Karpas-422 (cell line): ENCODE data around the gene PRR16. TPM values are rescaled to one million over a fixed set of nuclear protein-coding genes. Genes with fewer than 3 reads are reported as not detected.

ENCODE experiments used
- DNase-seq: peaks from one replicate; pipeline ENCODE4 v3.0.0-alpha.2; 2015
- H2AFZ ChIP-seq: fragments of 200-600 bp; sonication (generic); 2 replicates; pipeline ENCODE4 v1.6.1; 2014; ENCODE audit warnings: antibody characterized with exemption, low read length, mixed read lengths
- H3K27ac ChIP-seq: fragments of 200-600 bp; sonication (generic); 2 replicates; pipeline ENCODE4 v1.5.1; 2014; ENCODE audit warnings: mild to moderate bottlenecking, low read length, moderate library complexity
- H3K27me3 ChIP-seq: fragments of 200-600 bp; sonication (generic); 2 replicates; pipeline ENCODE4 v1.6.1; 2014; ENCODE audit warnings: low read length, mixed read lengths
- H3K36me3 ChIP-seq: fragments of 200-600 bp; sonication (generic); 2 replicates; pipeline ENCODE4 v1.6.1; 2014; ENCODE audit warnings: low read length, mixed read lengths; ENCODE audit not compliant: insufficient read depth
- H3K4me1 ChIP-seq: fragments of 200-600 bp; sonication (generic); 2 replicates; pipeline ENCODE4 v1.6.1; 2014; ENCODE audit warnings: mild to moderate bottlenecking, low read length, mixed read lengths
- H3K4me2 ChIP-seq: fragments of 200-600 bp; sonication (generic); 2 replicates; pipeline ENCODE4 v1.6.1; 2014; ENCODE audit warnings: low read length, low read depth, mild to moderate bottlenecking; ENCODE audit not compliant: poor library complexity, severe bottlenecking
- H3K4me3 ChIP-seq: fragments of 200-600 bp; sonication (generic); 2 replicates; pipeline ENCODE4 v1.5.1; 2014; ENCODE audit warnings: mild to moderate bottlenecking, antibody characterized with exemption, low read length, mixed read lengths
- H3K79me2 ChIP-seq: fragments of 200-600 bp; sonication (generic); 2 replicates; pipeline ENCODE4 v1.6.1; 2014; ENCODE audit warnings: mild to moderate bottlenecking, low read length, mixed read lengths
- H3K9ac ChIP-seq: fragments of 200-600 bp; sonication (generic); 2 replicates; pipeline ENCODE4 v1.6.0; 2014; ENCODE audit warnings: low read length
- H3K9me2 ChIP-seq: fragments of 200-600 bp; sonication (generic), shearing (Covaris generic); replicated peaks from 2 replicates; pipeline ENCODE4 v1.6.0; 2014; ENCODE audit warnings: mild to moderate bottlenecking, low read length, moderate library complexity; ENCODE audit not compliant: insufficient read depth
- H3K9me3 ChIP-seq: fragments of 300-700, 200-600 bp; sonication (generic); 2 replicates; pipeline ENCODE4 v1.6.1; 2014; ENCODE audit warnings: low read length, mixed read lengths
- H4K20me1 ChIP-seq: fragments of 200-600 bp; sonication (generic); 2 replicates; pipeline ENCODE4 v1.6.1; 2014; ENCODE audit warnings: mild to moderate bottlenecking, antibody characterized with exemption, low read length, low read depth; ENCODE audit not compliant: insufficient read depth
- total RNA-seq: library from RNA; depleted of rRNA; stranded (reverse); fragments of >200 nt; shearing (Covaris generic); gene quantifications from 2 replicates; pipeline ENCODE4 v1.2.3, GENCODE V29; 2014; ENCODE audit warnings: low replicate concordance

PRR16 gene
- total RNA-seq, 1 experiment from 2014 or later = not detected

DNA sequence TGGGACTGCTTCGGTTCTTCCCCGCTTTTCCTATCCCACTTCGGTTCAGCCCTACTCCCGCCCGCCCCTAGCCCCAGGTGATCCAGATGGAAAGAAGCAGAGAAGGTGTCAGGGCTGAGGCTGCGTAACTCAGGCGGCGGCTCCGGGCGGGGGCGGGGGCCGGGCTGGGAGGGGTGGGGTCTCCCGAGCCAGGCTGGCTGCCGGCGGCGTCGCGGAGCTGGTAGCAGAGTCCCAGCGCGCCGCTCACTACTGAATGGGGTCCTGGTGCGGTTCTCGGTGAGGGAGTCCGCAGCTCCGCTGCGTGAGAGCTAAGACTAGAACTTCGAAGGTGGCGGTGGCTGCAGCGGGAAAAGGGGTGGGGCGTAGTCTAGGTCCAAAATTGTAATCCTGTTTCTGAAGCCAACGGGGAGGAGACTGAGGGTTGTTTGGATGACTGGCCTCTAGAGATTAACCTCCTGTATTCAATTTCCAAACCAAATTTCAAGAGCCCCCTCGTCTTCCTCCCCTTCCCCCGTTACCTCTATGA lies 1.4 kb downstream of the PRR16 start:
- Histone ChIP-seq H3K27me3 (no peaks in the 10 kb centered on the region), H3K4me2 (no peak overlapping the region), H2AFZ (no peak overlapping the region), H3K27ac (no peak overlapping the region), H3K9me2 (no peaks in the 10 kb centered on the region), H3K9me3 (no peaks in the 10 kb centered on the region), H4K20me1 (no peaks in the 10 kb centered on the region), H3K9ac (no peak overlapping the region), H3K4me1 (peaks cover 5% of the 10 kb centered on the region), H3K36me3 (no peaks in the 10 kb centered on the region), H3K79me2 (no peaks in the 10 kb centered on the region), H3K4me3 (no peak overlapping the region)
- DNase-seq = no peak

DNA sequence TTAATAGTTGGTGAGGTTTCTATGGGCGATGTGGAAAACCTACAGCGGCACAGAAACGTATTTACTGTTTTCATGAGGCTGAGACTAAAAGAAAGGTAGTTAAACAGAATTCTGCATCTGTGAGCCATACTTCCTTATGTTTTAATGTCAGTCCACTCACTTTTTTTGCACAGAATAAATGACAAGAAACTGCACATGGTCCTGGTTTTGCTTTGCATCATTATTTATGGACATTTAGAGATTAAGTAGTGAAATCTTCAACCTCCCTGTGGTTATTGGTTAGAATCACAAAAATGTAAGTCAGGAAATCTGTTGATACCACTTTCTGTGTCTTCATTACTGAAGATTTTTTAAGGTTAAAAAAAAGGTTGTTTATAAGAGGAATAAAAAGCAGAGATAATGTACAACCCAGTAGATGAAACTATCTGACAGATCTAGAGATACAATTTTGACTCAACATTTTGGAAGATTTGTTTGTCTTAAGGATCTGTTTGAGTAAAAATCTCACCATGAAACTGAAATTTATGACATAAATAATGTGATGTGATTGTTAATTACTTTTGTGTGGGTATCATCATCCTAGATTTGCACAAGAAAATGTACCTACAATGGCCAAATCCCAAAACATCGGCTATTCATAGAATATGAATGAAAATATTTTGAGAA lies 2.4 kb downstream of the PRR16 start:
- H3K27me3 ChIP-seq = no peaks in the 10 kb centered on the region
- DNase-seq = no peak
- H3K36me3 ChIP-seq = no peaks in the 10 kb centered on the region
- no peak overlapping the region for H3K9ac ChIP-seq
- H3K4me1 ChIP-seq = peaks cover 5% of the 10 kb centered on the region
- H3K4me2 ChIP-seq = no peak overlapping the region
- no peak overlapping the region for H3K4me3 ChIP-seq
- H2AFZ ChIP-seq = no peak overlapping the region
- no peaks in the 10 kb centered on the region for H3K9me3 ChIP-seq
- no peaks in the 10 kb centered on the region for H3K9me2 ChIP-seq
- no peaks in the 10 kb centered on the region for H4K20me1 ChIP-seq
- H3K27ac ChIP-seq = no peak overlapping the region
- no peaks in the 10 kb centered on the region for H3K79me2 ChIP-seq

DNA sequence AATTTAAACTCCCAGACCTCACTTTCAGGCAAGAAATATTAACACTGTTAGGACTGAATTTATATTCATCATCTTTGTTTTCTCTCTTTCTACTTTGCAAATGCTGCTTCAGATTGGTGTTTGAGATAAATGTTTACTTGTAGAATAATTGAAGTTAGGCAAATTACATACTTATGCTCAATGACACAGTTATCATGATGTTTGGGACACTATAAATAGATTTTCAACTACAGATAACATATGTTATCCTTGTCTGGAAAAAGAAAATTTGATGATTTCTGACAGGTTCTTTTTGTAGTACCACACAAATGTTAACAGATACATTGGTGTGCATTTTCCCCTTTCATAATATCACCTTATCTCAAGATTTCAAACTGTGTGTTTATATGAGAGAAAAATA lies 7.9 kb downstream of the PRR16 start:
- H2AFZ ChIP-seq = no peak overlapping the region
- DNase-seq = no peak
- H3K9me3 ChIP-seq = no peaks in the 10 kb centered on the region
- no peaks in the 10 kb centered on the region for H3K4me1 ChIP-seq
- H3K27ac ChIP-seq = no peak overlapping the region
- H3K27me3 ChIP-seq = no peaks in the 10 kb centered on the region
- no peaks in the 10 kb centered on the region for H4K20me1 ChIP-seq
- H3K36me3 ChIP-seq = no peaks in the 10 kb centered on the region
- H3K4me3 ChIP-seq = no peak overlapping the region
- no peaks in the 10 kb centered on the region for H3K9me2 ChIP-seq
- H3K9ac ChIP-seq = no peak overlapping the region
- no peaks in the 10 kb centered on the region for H3K79me2 ChIP-seq
- H3K4me2 ChIP-seq = no peak overlapping the region

DNA sequence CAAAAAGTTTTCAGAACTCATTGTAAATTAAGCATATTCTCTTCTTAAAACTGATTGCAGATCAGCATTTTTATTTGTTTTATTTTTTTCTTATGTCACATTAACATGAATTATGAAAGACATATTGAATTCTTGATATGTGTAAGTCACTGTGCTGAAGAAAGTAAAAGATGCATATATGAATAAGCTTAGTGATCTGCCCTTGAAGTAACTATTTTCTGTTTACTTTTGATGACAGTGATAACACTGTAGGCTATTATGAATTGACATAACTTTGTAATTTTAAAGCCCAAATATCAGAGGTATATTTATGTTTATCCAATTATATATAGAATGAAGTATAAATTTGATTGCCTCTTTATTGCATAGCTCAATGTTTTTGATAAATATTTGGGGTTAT lies 8.8 kb downstream of the PRR16 start:
- no peak overlapping the region for H3K4me2 ChIP-seq
- no peaks in the 10 kb centered on the region for H3K36me3 ChIP-seq

DNA sequence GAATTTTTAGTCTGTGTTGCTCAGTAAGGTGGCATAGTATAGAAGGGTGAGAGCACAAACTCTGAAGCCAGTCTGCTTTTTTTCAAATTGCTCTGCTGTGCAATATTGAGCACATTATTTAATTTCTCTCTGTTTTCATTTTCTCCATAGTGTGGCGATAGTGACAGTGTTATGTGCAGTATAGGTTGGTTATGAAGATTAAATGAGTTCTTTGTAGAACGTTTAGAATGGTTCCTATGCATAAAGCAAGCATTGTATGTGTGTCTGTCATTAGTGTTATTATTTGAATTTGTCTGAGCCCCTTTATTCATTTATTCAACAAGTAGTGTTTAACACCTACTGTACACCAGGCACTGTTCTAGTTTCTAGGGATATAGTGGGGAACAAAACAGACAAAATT lies 9.2 kb downstream of the PRR16 start:
- Histone ChIP-seq H3K4me2 (no peak overlapping the region), H3K9me2 (no peaks in the 10 kb centered on the region), H3K9me3 (no peaks in the 10 kb centered on the region), H4K20me1 (no peaks in the 10 kb centered on the region), H3K4me3 (no peak overlapping the region), H3K9ac (no peak overlapping the region), H3K79me2 (no peaks in the 10 kb centered on the region), H3K36me3 (no peaks in the 10 kb centered on the region), H3K27me3 (no peaks in the 10 kb centered on the region), H3K4me1 (no peaks in the 10 kb centered on the region), H2AFZ (no peak overlapping the region), H3K27ac (no peak overlapping the region)
- no peak for DNase-seq

More for the DNA sequence above, 8.8 kb downstream of the PRR16 start:
- Histone ChIP-seq H3K27ac (no peak overlapping the region), H2AFZ (no peak overlapping the region), H3K9me2 (no peaks in the 10 kb centered on the region), H3K4me1 (no peaks in the 10 kb centered on the region), H3K9ac (no peak overlapping the region), H3K79me2 (no peaks in the 10 kb centered on the region), H3K4me3 (no peak overlapping the region), H3K27me3 (no peaks in the 10 kb centered on the region), H4K20me1 (no peaks in the 10 kb centered on the region), H3K9me3 (no peaks in the 10 kb centered on the region)
- DNase-seq = no peak

DNA sequence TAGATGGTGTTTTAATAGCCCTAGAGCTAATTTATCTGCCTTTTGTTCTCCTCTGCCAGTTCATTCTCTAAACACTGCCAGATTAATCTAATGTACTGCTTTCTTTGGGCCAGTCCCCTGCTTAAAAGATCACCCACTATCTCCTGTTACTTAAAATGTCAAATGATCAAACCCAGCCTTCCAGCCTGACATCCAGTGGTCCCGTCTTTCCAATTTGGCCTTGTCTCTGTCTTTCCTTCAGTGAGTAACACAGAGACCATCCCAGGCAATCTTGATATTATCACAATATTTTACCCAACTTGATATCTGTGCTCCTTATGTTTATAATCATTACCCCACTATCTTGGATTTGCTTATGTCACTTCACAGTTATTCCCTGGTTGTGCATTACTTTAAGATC lies 12.0 kb downstream of the PRR16 start:
- H3K4me1 ChIP-seq = no peaks in the 10 kb centered on the region
- no peaks in the 10 kb centered on the region for H3K27me3 ChIP-seq
- no peak overlapping the region for H3K9ac ChIP-seq
- no peak overlapping the region for H3K4me3 ChIP-seq
- H3K4me2 ChIP-seq = no peak overlapping the region
- no peaks in the 10 kb centered on the region for H4K20me1 ChIP-seq
- H3K9me2 ChIP-seq = no peaks in the 10 kb centered on the region
- H3K36me3 ChIP-seq = no peaks in the 10 kb centered on the region
- H2AFZ ChIP-seq = no peak overlapping the region
- H3K27ac ChIP-seq = no peak overlapping the region
- no peak for DNase-seq
- no peaks in the 10 kb centered on the region for H3K79me2 ChIP-seq
- H3K9me3 ChIP-seq = no peaks in the 10 kb centered on the region

DNA sequence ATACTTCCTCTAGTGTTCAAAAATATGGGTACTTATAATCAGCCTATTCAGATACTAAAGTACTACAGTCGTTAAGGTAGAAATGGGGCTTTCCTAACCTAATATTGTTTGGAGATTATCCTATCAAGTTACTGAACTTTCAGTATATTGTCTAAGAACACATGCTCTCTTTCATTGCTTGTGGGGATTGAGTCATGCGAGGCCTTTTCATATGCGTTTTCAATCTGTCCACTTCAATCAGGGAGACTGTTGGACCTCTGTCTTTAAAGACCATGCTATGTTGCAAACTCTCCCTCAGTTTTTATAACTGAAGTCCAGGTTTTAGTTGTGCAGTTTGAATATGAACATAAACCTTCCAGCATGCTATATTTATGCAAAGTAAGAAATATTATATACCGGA lies 15.0 kb downstream of the PRR16 start:
- Histone ChIP-seq H3K27me3 (no peaks in the 10 kb centered on the region), H3K79me2 (no peaks in the 10 kb centered on the region), H3K4me2 (no peak overlapping the region), H2AFZ (no peak overlapping the region), H3K36me3 (no peaks in the 10 kb centered on the region), H3K4me3 (no peak overlapping the region), H3K4me1 (no peaks in the 10 kb centered on the region), H4K20me1 (no peaks in the 10 kb centered on the region), H3K9me2 (no peaks in the 10 kb centered on the region), H3K27ac (no peak overlapping the region), H3K9ac (no peak overlapping the region), H3K9me3 (no peaks in the 10 kb centered on the region)
- DNase-seq = no peak

DNA sequence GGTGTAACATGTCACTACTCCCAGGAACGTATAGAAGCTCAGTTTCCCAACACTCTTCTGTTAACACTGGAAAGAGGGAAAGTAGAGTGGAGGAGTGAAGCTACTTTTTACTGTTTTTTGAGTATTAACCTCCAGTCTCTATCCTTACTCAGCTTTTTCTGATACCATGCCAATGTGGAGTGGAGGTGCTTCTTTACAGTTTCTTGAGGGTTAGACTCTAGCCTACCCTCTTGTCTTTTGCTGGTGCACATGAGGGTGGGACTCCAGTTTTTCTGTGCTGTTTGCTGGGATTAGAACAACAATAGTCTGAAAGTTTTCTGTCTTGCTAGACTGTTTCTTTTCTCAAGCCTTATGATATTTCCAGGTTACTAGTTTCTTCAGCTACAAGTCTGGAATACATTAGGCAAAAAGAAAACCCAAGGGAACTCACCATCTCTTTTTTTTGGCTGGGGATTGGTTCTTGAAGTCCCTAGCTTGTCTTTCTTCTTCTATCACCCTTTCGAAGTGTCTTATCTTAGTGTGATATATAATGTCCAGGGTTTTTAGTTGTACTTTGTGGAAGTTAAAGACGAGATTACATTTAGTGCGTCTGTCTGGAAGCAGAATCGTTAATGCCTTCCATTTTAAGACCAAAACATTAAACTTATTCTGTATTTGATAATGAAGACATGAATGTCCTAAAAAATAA lies 35.9 kb downstream of the PRR16 start:
- H3K4me3 ChIP-seq = no peak overlapping the region
- H3K9me3 ChIP-seq = no peaks in the 10 kb centered on the region
- H3K9me2 ChIP-seq = no peaks in the 10 kb centered on the region
- no peak overlapping the region for H3K27ac ChIP-seq
- no peak overlapping the region for H3K9ac ChIP-seq
- H3K4me2 ChIP-seq = no peak overlapping the region
- H4K20me1 ChIP-seq = no peaks in the 10 kb centered on the region
- no peaks in the 10 kb centered on the region for H3K4me1 ChIP-seq
- H2AFZ ChIP-seq = no peak overlapping the region
- no peaks in the 10 kb centered on the region for H3K27me3 ChIP-seq
- H3K36me3 ChIP-seq = no peaks in the 10 kb centered on the region
- DNase-seq = no peak
- H3K79me2 ChIP-seq = no peaks in the 10 kb centered on the region
